Activated CD4-positive, CD25-positive, alpha-beta regulatory T cell treated with anti-CD3 and anti-CD28 coated beads, Interleukin-2, amount 50 U/mL, for 16 hours (primary cell): Measurements from ENCODE around the gene MLKL.
"Not testable (repeated sequence)": the region's sequence is repeated elsewhere in the genome, so short reads cannot be mapped to it uniquely, and the experiment has no call there.

Experiments used
- DNase-seq: peaks from one replicate; pipeline ENCODE4 v3.0.0-alpha.2; 2020; ENCODE audit warnings: low read depth, low spot score

Gene MLKL

DNA sequence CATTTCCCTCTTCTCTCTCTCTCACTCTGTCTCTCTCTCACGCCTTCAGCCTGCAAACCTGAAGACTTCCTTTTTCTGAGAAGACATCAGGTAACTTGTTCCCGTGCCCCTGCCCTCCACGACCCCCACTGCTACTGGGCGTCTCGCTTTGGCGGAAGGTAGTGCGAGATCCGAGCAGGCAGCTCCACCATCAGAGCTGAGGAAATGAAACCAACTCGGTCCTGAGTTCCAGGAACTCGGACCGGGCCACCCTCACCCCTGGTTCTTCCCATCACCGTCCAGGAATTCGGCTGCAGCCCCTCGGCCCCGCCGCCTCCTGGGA lies 585 bp downstream of the MLKL start:
- no peak for DNase-seq

DNA sequence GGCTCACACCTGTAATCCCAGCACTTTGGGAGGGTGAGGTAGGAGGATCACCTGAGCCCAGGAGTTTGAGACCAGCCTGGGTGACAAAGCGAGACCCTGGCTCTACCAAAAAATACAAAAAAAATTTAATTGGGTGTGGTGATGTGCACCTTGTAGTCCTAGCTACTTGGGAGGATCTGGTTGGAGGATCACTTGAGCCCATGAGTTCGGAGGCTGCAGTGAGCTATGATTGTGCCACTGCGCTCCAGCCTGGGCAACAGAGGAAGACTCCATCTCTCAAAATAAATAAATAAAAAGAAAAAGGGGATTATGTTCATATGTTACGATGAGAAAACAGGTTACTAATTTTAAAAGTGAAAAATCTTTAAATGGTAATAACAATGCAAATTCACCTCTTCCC lies 996 bp downstream of the MLKL start:
- DNase-seq, result no peak

DNA sequence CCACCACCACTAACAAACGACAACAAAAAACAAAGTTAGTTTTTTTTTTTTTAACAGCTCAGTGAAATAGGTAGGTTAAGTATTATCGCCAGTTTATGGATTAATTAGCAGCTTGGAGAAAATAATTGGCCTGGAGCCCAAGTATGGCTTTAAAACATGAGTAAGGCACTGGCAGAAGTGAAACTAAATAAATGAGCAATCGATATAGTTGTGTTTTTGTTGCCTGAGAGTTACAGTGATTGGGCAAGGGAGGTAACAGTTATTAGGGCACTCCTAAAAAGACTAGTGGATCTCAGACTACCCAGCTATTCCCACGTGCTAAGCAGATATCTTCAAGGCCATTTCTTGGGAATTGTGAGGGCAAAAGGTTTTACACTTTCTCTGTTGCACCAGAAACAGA lies 2.4 kb downstream of the MLKL start:
- no peak for DNase-seq

DNA sequence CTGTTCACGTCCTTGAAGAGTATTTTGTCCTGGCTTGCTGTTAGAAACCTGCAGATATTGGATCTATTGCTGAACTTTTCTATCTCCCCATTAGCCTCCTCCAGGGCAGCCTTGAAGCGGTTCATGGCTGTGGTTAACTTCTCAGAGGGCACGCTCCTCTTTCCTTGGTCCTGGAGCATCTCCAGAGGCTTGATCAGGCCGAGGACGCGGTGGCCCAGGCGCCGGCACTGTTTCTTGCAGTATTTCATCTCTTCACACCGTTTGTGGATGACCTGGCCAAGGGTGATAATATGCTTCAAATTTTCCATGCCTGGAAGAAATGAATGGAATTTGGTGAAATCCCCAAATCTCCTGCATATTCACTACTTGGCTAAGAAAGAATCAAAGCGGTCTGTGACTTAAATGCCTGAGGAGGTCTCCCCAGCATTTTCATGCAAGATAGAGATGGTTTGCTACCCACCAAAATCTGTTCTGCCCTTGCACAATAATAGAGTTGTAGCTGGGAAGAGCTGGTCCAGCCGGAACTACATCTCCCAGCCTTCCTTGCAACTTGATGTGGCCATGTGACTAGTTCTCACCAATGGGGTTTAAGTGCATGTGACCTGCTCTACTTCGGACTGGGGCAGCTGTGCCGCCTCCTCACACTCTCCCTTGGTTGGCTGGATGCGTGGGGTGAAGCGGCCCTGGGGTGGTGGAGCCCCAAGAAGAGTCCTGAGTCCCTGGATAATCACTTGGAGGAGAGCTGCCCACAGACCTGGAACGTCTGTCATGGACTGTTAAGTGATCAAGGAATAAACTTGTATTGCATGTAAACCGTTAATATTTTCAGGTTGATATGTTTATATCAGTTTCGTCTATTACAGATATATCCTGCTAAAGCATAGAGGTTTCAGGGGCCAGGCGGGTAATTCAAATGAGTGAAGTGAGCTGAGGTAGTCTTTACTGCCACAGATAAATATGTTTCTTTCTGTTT lies 4.9 kb downstream of the MLKL start:
- DNase-seq, result peak; percentile 14

DNA sequence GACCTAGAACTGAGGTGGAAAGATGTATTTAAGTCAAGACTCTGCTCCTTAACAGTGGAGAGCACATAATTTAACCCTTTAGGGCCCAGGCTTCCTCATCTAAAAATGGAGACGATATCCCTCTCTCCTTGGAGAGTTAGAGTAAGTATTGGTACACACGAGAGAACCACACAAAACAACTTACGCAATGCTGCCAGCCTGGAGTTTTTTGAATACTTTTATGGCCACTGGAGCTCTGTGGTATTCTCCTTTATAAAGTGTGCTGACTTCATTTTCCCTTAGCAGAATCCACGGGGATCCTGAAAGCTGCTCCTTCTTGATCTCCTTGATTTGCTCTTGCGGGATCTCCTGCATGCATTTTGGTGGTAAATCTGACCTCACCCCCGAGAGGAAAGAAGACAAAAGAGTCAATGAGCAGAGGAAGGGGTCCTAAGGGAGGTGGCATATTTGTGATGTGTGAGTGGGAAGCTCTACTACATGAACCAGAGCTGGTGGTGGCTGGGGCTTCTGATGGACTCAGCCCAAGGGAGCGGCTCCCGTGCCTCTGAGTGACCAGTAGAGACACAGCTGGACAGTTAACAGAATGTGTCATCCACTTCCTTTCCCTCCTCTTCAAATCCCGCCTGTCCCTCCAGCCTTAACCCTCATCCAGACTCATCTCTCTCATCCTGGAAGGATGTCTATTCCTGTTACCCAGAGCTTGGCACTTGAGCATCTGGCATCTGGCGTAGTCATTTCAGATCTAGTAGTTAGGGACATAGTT lies 9.4 kb downstream of the MLKL start:
- no peak for DNase-seq

DNA sequence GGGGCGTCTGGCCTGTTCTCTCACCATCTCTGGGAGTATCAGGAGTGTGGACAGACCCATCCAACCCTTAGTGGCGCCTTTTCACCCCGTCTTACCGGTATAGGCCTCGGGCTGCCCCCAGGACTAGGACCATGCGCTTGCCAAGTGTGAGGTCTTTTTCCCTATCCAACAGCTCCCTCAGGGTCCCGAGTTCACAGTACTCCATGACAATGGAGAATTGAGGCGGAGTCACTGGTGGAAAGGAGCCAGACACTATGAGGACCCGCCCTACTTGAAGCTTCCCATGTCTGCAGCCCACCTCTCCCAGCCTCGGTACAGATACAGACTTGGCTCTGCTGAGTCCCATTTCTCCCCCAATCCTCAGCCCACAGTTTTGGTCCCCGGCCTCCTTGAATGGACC lies 18.1 kb downstream of the MLKL start:
- DNase-seq, result no peak

DNA sequence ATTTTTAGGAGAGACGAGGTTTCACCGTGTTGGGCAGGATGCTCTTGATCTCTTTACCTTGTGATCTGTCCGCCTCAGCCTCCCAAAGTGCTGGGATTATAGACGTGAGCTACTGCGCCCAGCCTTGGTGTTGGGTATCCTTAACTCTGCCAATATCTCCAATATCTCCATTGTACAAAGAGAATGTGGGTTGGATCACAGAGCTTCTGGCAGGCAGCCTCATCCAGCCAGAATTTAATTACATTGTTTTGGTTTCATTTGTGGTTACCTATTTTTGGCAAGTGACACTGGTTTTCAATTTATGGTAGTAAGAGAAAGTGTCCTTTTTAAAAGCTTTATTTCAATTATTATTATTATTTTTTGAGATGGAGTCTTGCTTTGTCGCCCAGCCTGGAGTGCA lies 20.0 kb downstream of the MLKL start:
- no peak for DNase-seq

DNA sequence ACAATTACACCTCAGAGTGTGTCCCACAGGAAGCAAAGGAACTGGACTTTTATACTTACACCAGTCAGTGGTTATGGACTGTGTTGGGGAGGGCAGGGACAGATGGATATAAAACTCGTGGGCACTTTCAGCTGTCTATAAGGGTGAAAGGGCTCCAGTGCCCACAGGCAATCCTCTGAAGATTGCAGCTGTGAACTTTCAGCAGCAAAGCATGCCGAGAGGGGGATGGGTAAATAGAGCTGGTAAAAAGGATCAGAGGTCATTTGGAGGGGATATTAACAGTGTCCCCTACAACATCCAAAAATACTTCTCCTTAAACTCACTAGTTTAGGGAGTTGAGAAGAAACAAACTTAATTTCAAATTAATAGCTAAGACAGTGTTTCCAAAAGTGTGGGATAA lies 20.7 kb downstream of the MLKL start:
- no peak for DNase-seq

DNA sequence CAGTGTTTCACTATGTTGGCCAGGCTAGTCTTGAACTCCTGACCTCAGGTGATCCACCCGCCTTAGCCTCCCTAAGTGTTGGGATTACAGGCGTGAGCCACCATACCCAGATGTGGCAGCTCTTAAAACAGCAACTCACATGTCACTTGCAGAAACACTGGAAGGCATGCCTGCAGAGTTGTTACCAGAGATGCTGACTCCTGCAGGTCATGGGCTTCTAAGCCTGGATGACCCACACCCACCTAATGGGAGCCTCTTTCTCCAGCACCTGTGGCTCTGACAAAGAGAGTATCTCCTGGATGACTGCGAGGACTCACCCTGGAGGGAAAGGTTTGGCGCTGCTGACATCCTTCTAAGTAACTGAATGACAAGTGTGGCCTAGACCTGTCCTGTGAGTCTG lies 22.8 kb downstream of the MLKL start:
- no peak for DNase-seq

DNA sequence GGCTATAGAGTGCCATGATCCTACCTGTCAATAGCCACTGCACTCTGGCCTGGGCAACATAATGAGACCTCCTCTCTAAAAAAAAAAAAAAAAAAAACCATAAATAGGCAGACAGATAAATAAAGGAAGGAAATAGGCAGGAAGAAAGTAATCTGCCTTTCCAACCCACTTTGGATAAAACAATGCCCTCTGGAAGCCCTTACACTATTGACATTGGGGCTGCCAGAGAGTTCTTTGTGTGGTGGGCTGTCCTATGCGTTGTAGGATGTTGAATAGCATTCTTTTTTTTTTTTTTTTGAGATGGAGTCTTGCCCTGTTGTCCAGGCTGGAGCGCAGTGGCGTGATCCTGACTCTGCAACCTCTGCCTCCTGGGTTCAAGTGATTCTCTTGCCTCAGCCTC lies 26.8 kb downstream of the MLKL start:
- no peak for DNase-seq

DNA sequence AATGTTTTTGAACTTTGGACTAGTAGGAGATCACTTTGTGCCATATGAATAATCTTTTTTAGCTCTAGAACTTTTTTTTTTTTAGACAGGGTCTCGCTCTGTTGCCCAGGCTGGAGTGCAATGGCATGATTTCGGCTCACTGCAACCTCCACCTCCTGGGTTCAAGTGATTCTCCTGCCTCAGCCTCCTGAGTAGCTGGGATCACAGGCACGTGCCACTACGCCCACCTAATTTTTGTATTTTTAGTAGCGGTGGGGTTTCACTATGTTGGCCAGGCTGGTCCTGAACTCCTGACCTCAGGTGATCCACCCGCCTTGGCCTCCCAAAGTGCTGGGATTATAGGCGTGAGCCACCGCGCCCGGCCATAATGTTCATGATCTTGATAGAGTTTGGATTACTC lies 31.8 kb downstream of the MLKL start:
- DNase-seq, result not testable (repeated sequence)

DNA sequence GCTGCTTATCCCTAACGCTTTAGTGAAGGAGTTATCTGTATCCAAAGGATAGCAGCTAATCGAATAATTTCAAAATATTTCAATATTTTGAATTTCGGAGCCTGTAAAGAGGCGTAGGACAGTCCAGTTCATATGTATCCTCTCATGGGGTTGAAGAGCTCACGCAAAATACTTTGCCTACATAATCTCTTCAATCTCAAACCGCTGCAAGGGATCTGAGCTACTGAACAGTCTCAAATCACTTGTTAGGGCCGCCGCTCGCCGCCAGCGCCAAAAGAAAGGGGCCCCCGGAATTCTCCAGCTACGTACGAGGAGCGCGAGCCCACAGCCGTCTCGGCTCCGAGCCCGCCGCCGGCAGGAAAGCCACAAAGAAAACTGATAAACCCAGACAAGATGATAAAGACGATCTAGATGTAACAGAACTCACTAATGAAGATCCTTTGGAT lies 33.4 kb downstream of the MLKL start:
- no peak for DNase-seq

DNA sequence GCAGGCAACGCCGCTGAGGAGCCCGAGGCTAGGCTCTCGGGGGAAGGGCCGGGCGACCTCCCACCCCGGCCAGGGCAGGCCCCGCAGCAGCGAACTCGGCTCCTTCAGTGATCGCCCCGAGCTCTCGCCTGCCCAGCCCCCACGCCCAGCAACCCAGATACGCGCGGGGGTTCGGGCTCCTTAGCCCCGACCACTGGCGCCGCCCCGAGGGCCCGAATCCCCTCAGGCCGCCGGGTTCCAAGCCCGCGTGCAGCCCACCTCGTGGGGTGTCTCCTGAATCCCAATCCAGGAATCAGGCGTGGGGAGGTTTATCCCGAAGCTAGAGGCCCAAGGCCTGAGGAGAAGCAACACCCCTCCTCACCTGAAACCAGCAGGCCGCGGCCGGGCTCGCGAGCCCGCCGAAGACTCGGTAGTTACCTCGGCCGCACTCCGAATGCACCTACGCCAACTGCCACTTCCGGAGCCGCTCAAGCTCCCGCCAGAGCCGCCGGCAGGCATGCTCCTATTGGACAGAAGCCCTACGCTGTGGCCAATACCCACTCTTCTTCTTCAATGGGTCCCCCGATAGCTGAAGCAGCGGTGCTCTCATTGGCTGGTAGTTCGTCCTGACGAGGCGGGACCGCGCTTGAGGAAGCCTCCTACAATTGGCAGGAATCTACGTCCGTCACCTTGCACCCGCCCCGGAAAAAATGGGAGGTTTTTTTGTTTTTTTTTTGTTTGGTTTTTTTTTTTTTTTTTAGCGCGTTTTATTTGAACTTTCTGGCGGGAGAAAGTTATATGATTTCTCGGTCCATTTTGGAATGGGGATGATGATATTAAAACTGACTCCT lies 34.0 kb downstream of the MLKL start, which contains the start of gene RFWD3:
RFWD3 (minus strand) TSS at position 453 of the 830 bp plus-strand sequence. CDS start 5,428 bp downstream, outside the sequence.
- peak; percentile 95 for DNase-seq

DNA sequence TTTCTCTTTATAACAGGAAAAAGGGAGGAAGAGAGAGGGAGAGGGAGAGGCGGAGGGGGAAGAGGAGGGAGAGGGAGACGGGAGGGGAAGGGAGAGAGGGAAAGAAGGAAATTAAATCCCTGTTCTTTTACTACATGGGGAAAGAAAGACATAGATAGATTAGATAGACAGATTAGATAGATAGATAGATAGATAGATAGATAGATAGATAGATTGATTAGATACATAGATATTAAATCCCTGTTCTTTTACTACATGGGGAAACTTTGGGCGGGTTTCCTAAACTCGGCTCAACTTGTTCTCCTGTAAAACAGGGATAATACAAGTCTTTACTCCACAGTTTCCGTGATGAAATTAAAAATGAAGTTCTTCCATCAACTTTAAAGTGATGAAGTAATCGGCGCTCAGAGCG lies 34.6 kb downstream of the MLKL start:
- no peak for DNase-seq

DNA sequence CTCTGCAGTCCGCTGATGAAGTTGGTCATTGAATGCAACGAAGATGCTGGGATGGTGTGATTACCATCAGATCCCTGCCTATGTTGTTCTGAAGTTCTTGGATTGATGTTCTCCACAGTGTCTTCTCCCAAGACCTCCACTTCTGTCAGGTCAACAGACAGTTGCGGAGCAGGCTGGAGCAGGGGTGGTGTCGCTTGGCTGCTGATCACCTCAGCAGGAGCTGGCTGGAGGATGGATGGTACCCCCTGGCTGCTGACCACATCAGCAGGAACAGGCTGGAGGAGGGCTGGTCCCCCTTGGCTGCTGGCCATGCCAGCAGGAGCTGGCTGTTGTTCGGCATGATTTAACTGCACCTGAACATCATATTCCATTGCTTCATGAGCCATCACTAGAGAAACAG lies 39.6 kb downstream of the MLKL start:
- DNase-seq, result no peak

DNA sequence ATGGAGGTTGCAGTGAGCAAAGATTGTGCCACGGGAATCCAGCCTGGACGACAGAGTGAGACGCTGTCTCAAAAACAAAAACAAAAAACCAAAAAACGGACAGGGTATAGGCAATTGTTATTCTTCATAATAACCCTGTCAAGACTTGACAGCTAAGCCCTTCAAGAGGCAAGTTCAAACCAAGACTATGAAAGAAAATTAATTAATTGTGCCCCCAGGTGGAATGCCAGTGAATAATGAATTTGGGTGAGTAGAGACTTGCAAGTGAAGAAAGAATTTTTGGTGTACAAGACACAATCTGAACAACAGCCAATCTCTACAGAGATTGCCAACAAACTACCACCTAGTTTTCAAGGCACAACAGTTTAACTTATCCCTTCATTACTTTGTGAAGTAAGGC lies 40.3 kb downstream of the MLKL start:
- no peak for DNase-seq

DNA sequence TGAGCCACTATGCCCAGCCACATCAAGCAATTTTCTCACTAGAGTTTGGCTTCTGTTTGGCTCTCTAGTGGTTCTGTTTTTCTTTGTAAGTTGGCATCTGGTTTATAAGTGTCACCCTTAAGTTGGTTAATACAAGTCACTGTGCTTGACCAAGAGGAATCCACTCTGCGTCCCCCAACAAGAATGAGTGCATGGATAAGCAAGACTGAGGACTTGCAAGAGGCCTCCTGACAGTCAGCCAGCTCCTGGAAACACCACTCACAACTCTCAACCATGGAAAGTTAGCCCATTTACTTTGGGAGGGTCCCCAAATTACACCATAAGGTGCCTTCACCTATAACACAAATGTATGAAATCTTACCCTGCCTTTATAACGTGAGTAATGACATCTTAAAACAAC lies 41.6 kb downstream of the MLKL start:
- no peak for DNase-seq

DNA sequence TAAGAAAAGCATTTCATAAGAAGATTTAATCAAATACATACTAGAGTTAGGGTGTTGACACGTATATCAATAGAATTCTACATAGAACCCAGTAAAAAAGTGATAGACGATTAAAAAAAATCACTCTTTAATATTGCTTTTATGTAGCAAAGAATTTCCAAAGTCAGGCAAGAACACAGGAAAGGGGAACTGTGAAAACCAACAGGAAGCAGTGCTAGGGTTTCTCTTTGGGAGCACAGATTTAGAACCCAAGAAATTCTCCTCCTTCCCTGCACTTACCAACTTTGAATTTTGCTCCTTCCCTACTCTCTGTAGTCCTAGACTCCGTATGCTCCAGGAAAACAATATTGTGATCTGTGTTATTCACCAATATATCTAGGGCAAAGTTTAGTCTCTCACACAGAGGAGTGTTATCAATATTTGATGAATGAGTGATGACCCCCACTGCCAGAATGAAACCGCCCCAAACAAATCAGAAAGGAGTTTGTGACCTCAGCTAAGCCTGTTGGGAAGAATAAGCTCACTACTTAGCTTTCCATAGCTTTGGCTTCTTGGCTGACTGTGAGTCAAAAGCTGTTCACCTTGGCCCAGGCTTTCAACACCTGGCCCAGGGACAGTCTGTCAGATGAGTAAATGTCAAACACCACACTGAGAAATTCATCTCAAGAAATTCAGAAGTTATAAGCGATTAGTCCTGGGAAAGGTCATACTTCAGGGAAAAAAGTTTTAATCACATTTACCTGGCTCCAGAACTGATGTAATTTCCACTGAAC lies 42.6 kb downstream of the MLKL start:
- no peak for DNase-seq

DNA sequence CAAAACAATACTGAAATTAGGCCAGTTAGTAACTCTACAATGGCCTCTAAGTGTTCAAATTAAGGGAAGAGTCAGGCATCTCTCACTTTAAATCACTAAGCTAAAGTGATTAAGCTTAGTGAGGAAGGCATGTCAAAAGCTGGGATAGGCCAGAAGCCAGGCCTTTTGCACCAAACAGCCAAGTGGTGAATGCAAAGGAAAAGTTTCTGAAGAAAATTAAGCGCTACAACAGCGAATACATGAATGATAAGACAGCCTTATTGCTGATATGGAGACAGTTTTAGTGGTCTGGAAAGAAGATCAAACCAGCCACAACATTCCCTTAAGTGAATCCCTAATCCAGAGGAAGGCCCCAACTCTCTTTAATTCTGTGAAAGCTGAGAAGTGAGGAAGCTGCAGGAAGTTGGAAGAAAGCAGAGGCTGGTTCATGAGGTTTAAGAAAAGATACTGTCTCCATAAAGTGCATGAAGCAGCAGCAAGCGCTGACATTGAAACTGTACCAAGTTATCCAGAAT lies 46.1 kb downstream of the MLKL start:
- DNase-seq, result no peak

DNA sequence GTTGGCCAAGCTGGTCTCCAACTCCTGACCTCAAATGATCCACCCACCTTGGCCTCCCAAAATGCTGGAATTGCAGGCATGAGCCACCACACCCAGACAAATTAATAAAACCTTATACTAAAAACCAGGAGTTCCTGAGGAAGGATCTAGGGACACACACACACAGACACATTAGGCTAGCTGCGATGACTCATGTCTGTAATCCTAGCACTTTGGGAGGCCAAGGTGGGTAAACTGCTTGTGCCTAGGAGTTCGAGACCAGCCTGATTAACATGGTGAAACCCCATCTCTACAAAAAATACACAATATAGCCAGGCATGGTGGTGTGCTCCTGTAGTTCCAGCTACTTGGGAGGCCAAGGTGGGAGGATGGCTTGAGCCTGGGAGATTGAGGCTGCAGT lies 47.8 kb downstream of the MLKL start:
- not testable (repeated sequence) for DNase-seq

DNA sequence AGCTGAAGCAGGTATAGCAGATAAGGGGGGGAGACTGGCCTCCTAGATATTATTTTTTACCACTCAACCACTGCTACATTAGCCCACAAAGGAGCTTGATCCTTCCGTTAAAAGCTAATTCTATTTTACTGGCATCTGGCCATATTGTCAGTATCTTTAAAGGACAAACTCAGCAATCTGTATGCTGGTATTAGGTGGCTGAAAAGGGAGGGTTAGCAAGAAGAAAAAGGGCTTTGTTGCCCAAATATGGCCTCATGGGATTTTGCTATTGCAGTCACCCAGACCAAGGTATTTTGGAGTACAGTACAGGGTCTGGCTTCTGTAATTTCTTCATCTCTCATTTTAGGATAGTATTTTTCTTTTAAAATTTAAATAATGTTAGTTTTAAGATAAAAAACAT lies 48.4 kb downstream of the MLKL start:
- no peak for DNase-seq
